HG03469 (cell line): ENCODE measurements around the gene PCDHA11.

Source experiments
- ATAC-seq: cut with Tn5 transposase; IDR thresholded peaks from one replicate; pipeline ENCODE4 v1.9.1; 2021; ENCODE audit warnings: mild to moderate bottlenecking, moderate library complexity, moderate number of reproducible peaks; ENCODE audit not compliant: unreplicated experiment

Gene PCDHA11

DNA sequence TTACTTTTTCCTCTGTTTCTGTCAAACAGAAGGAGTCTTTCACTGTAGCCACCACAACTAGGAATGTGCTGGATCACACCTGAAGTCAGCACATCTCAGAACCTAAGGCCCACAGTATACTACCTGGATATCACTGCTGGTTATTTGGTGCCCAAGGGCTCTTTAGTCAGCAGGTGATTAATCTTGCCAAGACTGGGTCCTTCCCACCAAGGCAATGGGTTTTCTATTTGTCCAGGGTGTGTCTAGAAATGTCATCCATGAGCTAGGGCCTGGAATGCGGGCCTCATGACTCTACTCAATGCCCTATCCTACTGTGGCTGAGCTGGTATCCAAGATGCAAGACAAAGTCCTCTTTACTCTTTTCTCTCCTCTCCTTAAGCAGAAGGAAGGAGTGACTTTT is 47.6 kb downstream of the PCDHA11 start:
- ATAC-seq = no peak
